ACC112 (cell line): ENCODE measurements around the gene ATP6V0E1.

Source experiments
- H2AFZ ChIP-seq: fragments of 200-600 bp; sonication (generic); one replicate; pipeline ENCODE4 v1.6.0; 2017; ENCODE audit warnings: antibody characterized with exemption, low read length; ENCODE audit not compliant: unreplicated experiment
- H3K27ac ChIP-seq: fragments of 200-600 bp; sonication (generic); 2 replicates; pipeline ENCODE4 v1.5.1; 2014; ENCODE audit warnings: low read depth, mild to moderate bottlenecking, antibody characterized with exemption, low read length, moderate library complexity
- H3K27me3 ChIP-seq: fragments of 200-600 bp; sonication (generic); 2 replicates; pipeline ENCODE4 v1.6.1; 2014; ENCODE audit warnings: mild to moderate bottlenecking, antibody characterized with exemption, low read length, moderate library complexity, mixed read lengths; ENCODE audit not compliant: insufficient read depth
- H3K36me3 ChIP-seq: fragments of 200-600 bp; sonication (generic); 2 replicates; pipeline ENCODE4 v1.6.1; 2016; ENCODE audit warnings: mild to moderate bottlenecking, antibody characterized with exemption, low read length, moderate library complexity, mixed read lengths; ENCODE audit not compliant: insufficient read depth
- H3K4me1 ChIP-seq: fragments of 200-600 bp; sonication (generic); one replicate; pipeline ENCODE4 v1.6.1; 2016; ENCODE audit warnings: low read length, mixed read lengths; ENCODE audit not compliant: insufficient read depth, unreplicated experiment, control insufficient read depth
- H3K4me3 ChIP-seq: fragments of 200-600 bp; sonication (generic); 2 replicates; pipeline ENCODE4 v1.5.1; 2014; ENCODE audit warnings: mild to moderate bottlenecking, low read depth, low read length
- H3K79me2 ChIP-seq: fragments of 200-600 bp; sonication (generic); one replicate; pipeline ENCODE4 v1.6.0; 2016; ENCODE audit warnings: low read length; ENCODE audit not compliant: control insufficient read depth, unreplicated experiment, insufficient read depth

ATP6V0E1 gene

GRCh38 chr5:172944741-172945140 is 38.8 kb upstream of the ATP6V0E1 start:
- H3K27ac ChIP-seq = peak overlapping the region; percentile 77

DNA sequence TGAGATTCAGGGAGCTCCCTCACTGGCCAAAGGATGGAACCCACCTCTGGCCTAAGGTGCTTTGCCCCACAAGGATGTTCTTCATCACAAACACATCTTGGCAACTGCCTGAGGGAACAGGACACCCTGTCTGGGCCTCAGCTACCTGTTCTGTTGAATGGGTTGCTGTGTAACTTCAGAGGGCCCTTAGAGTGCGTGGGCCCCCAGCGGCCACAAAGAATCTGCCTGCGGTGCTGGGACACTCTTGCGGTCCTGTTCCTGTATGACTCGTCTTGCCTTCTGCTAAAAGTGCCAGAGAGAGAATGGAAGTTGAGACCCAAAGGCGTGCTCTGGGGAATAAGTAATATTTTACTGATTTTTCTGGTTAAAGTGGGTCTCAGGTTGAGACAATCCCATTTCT is 38.4 kb upstream of the ATP6V0E1 start:
- peaks cover 25% of the 10 kb centered on the region for H3K4me1 ChIP-seq
- no peaks in the 10 kb centered on the region for H3K79me2 ChIP-seq
- peaks cover 14% of the 10 kb centered on the region; the same call in 1 of the 2 replicates for H3K36me3 ChIP-seq
- no peaks in the 10 kb centered on the region for H3K27me3 ChIP-seq
- H2AFZ ChIP-seq = no peak overlapping the region
- peak overlapping the region; percentile 77 for H3K27ac ChIP-seq
- H3K4me3 ChIP-seq = no peak overlapping the region

More at GRCh38 chr5:172944741-172945140, 38.8 kb upstream of the ATP6V0E1 start:
- Histone ChIP-seq H2AFZ (no peak overlapping the region), H3K4me1 (peaks cover 25% of the 10 kb centered on the region), H3K36me3 (peaks cover 14% of the 10 kb centered on the region; the same call in 1 of the 2 replicates), H3K27me3 (no peaks in the 10 kb centered on the region), H3K79me2 (no peaks in the 10 kb centered on the region), H3K4me3 (no peak overlapping the region)

DNA sequence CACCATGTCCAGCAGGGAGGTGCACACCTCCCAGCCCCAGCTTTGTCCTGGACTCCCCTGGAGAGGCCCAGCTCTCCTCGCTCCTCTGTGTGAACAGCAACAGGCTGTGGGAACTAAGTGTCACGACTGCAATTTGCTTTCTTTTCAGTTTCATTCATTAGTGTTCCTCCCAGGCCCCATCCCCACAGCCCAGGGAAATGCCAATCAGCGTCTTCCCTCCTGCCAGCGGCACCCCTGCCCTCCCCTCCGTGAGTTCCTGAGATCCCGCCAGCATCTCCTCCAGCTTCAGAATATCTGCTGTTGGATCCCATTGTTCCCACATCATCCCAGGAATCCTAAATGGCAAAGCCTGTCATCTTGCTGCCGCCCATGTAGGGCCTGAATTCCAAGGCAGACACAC is 37.4 kb upstream of the ATP6V0E1 start:
- no peaks in the 10 kb centered on the region for H3K27me3 ChIP-seq
- peaks cover 6% of the 10 kb centered on the region; the same call in 1 of the 2 replicates for H3K36me3 ChIP-seq
- H3K4me1 ChIP-seq = peaks cover 25% of the 10 kb centered on the region
- H3K4me3 ChIP-seq = no peak overlapping the region
- H2AFZ ChIP-seq = no peak overlapping the region
- no peaks in the 10 kb centered on the region for H3K79me2 ChIP-seq
- no peak overlapping the region for H3K27ac ChIP-seq

DNA sequence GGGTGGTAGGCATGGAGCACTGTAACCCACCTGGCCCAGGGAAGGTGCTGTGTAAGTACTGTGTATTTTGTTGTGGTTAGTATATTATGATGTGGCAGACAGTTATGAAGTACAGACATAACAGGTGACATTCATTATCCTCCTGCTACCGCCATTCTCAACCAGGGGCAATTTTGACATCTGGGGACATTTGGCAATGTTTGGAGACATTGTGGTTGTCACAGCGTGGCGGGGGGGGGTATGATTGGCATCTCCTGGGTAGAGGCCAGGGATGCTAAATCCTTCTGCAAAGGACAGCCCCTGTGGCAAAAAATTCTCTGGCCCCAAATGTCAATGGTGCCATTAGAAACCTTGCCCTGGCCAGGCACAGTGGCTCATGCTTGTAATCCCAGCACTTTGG is 34.1 kb upstream of the ATP6V0E1 start:
- no peaks in the 10 kb centered on the region for H3K27me3 ChIP-seq
- H2AFZ ChIP-seq = no peak overlapping the region
- no peak overlapping the region for H3K27ac ChIP-seq
- H3K4me1 ChIP-seq = peaks cover 35% of the 10 kb centered on the region
- no peaks in the 10 kb centered on the region; the same call in 1 of the 2 replicates for H3K36me3 ChIP-seq
- H3K4me3 ChIP-seq = no peak overlapping the region
- no peaks in the 10 kb centered on the region for H3K79me2 ChIP-seq

GRCh38 chr5:172950176-172950965 is 33.2 kb upstream of the ATP6V0E1 start:
- no peaks in the 10 kb centered on the region for H3K79me2 ChIP-seq
- no peaks in the 10 kb centered on the region; the same call in 1 of the 2 replicates for H3K36me3 ChIP-seq
- H2AFZ ChIP-seq = no peak overlapping the region
- peaks cover 35% of the 10 kb centered on the region for H3K4me1 ChIP-seq
- no peaks in the 10 kb centered on the region for H3K27me3 ChIP-seq
- H3K27ac ChIP-seq = no peak overlapping the region
- no peak overlapping the region for H3K4me3 ChIP-seq

DNA sequence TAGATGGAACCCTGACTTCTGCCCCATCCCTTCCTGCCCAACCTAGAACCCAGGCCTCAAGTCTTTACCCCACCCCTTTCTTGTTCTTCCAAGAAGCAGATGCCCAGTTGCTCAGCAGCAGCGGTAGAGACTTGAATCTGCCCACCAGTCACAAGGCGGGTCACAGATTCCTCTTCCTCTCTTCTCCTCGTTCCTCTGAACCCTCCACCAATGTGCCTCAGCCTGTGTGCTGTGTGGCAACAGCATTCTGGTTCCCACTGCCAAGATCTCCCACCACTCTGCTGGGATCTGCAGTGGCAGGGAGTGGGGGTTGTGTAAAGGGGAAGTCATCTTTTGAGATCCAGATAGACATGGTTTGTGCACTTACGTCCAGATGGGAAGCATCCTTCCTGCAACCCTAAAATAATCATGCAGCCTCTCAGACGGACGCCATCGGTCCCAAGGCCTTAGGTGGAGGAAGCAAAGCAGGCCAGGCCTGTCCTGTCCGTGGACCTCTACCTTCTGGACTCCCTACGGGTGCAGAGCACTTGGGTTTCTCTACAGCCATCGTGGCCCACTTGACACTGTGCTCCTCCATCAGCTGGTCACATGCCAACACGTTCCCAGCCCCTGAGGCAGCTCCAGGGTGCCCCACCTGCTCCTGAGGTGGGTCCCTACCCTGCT is 32.1 kb upstream of the ATP6V0E1 start:
- H3K27me3 ChIP-seq = no peaks in the 10 kb centered on the region
- peaks cover 41% of the 10 kb centered on the region for H3K4me1 ChIP-seq
- H3K27ac ChIP-seq = peak overlapping the region; percentile 59
- no peaks in the 10 kb centered on the region for H3K79me2 ChIP-seq
- H3K36me3 ChIP-seq = no peaks in the 10 kb centered on the region; the same call in 1 of the 2 replicates
- H2AFZ ChIP-seq = no peak overlapping the region
- no peak overlapping the region for H3K4me3 ChIP-seq

DNA sequence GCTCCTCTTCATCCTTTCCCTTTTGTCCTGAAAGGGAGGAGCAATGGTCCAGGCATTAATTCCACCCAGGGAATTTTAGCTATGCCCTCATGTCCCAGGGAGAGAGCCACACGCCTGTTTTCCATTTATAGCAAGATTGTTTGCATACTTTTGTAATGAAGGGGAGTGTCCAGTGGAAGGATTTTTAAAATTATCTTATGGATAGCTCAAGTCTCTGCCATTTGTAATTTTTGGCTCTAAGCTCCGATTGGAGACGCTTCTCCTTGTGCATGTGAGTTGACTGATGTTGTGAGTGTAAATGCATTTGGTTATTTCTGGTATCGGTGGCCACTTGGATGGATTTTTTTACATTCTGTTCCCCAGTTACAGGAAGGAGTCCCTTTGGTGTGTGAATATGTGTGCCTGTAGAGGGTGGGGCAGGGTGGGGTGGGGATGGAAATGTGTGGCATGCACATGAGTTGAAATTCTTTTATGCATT is 31.5 kb upstream of the ATP6V0E1 start:
- no peaks in the 10 kb centered on the region for H3K79me2 ChIP-seq
- H3K4me3 ChIP-seq = no peak overlapping the region
- no peaks in the 10 kb centered on the region for H3K27me3 ChIP-seq
- H3K4me1 ChIP-seq = peaks cover 41% of the 10 kb centered on the region
- no peak overlapping the region for H2AFZ ChIP-seq
- H3K36me3 ChIP-seq = no peaks in the 10 kb centered on the region; the same call in 1 of the 2 replicates
- H3K27ac ChIP-seq = peak overlapping the region; percentile 74

GRCh38 chr5:172953776-172954675 is 29.5 kb upstream of the ATP6V0E1 start:
- Histone ChIP-seq H3K36me3 (no peaks in the 10 kb centered on the region; the same call in 1 of the 2 replicates), H3K79me2 (no peaks in the 10 kb centered on the region), H3K27me3 (no peaks in the 10 kb centered on the region), H2AFZ (no peak overlapping the region), H3K4me1 (peaks cover 41% of the 10 kb centered on the region), H3K27ac (peak overlapping the region; percentile 94), H3K4me3 (no peak overlapping the region)

GRCh38 chr5:172954751-172955159 is 28.8 kb upstream of the ATP6V0E1 start:
- Histone ChIP-seq H3K79me2 (peaks cover 4% of the 10 kb centered on the region), H3K36me3 (no peaks in the 10 kb centered on the region; the same call in 1 of the 2 replicates), H3K27ac (peak overlapping the region; percentile 94), H3K27me3 (no peaks in the 10 kb centered on the region), H2AFZ (no peak overlapping the region), H3K4me3 (no peak overlapping the region), H3K4me1 (peaks cover 41% of the 10 kb centered on the region)

GRCh38 chr5:172956228-172956627 is 27.3 kb upstream of the ATP6V0E1 start:
- no peaks in the 10 kb centered on the region for H3K27me3 ChIP-seq
- peak overlapping the region; percentile 94 for H3K27ac ChIP-seq
- no peak overlapping the region for H2AFZ ChIP-seq
- peaks cover 52% of the 10 kb centered on the region for H3K4me1 ChIP-seq
- H3K36me3 ChIP-seq = no peaks in the 10 kb centered on the region; the same call in 1 of the 2 replicates
- peaks cover 14% of the 10 kb centered on the region for H3K79me2 ChIP-seq
- no peak overlapping the region for H3K4me3 ChIP-seq
